IPS DF 6.9 (cell line): ENCODE results near the gene NAALADL1.

Experiments used
- DNase-seq: peaks from one replicate; pipeline ENCODE4 v3.0.0-alpha.2; 2013; ENCODE audit warnings: low read depth, low spot score
- H3K27ac ChIP-seq: one replicate; pipeline ENCODE4 v1.5.1; 2013; ENCODE audit warnings: low read length, control low read depth
- H3K27me3 ChIP-seq: 2 replicates; pipeline ENCODE4 v1.6.1; 2013; ENCODE audit warnings: mild to moderate bottlenecking, low read length; ENCODE audit not compliant: control insufficient read depth, insufficient read depth
- H3K36me3 ChIP-seq: 2 replicates; pipeline ENCODE4 v1.6.1; 2013; ENCODE audit warnings: low read length; ENCODE audit not compliant: control insufficient read depth, insufficient read depth
- H3K4me1 ChIP-seq: 2 replicates; pipeline ENCODE4 v1.6.1; 2013; ENCODE audit warnings: low read length; ENCODE audit not compliant: control insufficient read depth, insufficient read depth
- H3K4me3 ChIP-seq: 2 replicates; pipeline ENCODE4 v1.5.1; 2013; ENCODE audit warnings: mild to moderate bottlenecking, low read length
- H3K9me3 ChIP-seq: 2 replicates; pipeline ENCODE4 v1.6.1; 2013; ENCODE audit warnings: low read length, inconsistent platforms; ENCODE audit not compliant: control insufficient read depth, insufficient read depth
- WGBS: extraction: QIAGEN DNeasy Blood & Tissue Kit; methylation state at CpG from one replicate; pipeline ENCODE4 v1.1.7; 2013; ENCODE audit warnings: mixed read lengths, missing lambda C conversion rate; ENCODE audit not compliant: insufficient read length, insufficient coverage; 5-methylcytosine and 5-hydroxymethylcytosine counted together

NAALADL1 gene

DNA sequence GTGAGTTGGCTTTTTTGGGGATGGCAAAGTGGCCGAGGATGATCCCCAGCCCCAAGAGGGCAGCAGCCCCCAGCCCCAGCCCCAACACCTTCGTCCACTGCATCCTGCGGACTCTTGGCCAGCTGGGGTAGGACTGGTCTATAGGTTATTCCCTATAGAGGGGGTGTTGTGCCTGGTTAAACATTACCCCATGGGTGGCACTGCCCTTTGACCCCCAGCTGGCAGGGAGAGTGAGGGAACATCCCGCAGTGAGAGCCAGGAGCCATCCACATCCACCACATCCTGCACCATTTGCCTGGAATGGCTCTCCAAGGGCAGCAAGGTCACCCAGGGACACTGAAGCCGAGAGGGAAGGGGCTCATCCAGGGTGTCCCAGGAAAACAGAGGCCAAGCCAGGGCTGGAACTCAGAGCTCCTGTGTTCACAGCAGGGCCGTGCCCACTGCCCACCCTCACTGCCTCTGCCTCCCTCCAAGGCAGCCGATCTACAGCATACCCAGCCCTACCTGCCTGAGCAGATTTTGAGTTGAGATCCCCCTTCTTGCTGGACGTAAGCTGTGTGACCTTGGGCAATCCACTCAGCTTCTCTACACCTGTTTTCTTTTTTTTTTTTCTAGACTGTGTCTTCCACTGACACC is at the start of gene NAALADL1:
NAALADL1 (minus strand) TSS at position 135 of the 636 bp plus-strand sequence; CDS start at position 103, 32 bp downstream.
- H3K9me3 ChIP-seq, result no peaks in the 10 kb centered on the region
- no peaks in the 10 kb centered on the region for H3K27me3 ChIP-seq
- no peaks in the 10 kb centered on the region for H3K4me1 ChIP-seq
- H3K36me3 ChIP-seq, result no peaks in the 10 kb centered on the region
- DNase-seq, result no peak
- H3K4me3 ChIP-seq, result no peak within 1 kb of the TSS
- no CpG with 5 or more reads among the region's 8 CpGs for WGBS
- no peak within 1 kb of the TSS for H3K27ac ChIP-seq

DNA sequence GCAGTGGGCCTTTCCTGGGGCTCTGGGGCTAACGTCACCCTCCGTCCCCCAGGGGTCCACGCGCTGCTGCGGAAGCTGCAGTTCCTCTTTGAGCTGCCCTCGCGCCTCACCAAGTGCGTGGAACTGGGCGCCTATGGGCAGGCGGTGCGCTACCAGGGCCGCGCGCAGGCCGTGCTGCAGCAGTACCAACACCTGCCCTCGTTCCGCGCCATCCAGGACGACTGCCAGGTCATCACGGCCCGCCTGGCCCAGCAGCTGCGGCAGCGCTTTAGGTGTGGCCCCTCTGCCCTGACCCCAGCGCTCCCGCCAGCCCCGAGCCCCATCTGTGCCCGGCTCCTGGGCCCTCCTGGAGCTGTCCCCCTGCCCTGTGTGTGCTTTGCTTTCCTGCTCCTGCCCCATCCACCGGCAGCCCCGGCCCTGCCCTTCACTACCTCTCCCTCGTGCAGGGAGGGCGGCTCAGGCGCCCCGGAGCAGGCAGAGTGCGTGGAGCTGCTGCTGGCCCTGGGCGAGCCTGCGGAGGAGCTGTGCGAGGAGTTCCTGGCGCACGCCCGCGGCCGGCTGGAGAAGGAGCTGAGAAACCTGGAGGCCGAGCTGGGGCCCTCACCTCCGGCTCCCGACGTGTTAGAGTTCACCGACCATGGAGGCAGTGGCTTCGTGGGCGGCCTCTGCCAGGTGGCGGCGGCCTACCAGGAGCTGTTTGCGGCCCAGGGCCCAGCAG is 49.6 kb upstream of the NAALADL1 start:
- WGBS, result no CpG with 5 or more reads among the region's 52 CpGs
- Histone ChIP-seq H3K27me3 (no peaks in the 10 kb centered on the region), H3K4me1 (peaks cover 2% of the 10 kb centered on the region), H3K9me3 (no peaks in the 10 kb centered on the region), H3K36me3 (peaks cover 19% of the 10 kb centered on the region; the same call in 1 of the 2 replicates), H3K4me3 (no peak overlapping the region), H3K27ac (no peak overlapping the region)
- no peak for DNase-seq

GRCh38 chr11:65107078-65107477 is 48.7 kb upstream of the NAALADL1 start:
- Histone ChIP-seq H3K4me1 (peaks cover 2% of the 10 kb centered on the region), H3K27ac (no peak overlapping the region), H3K9me3 (no peaks in the 10 kb centered on the region), H3K4me3 (no peak overlapping the region), H3K27me3 (no peaks in the 10 kb centered on the region), H3K36me3 (peaks cover 19% of the 10 kb centered on the region; the same call in 1 of the 2 replicates)
- no CpG with 5 or more reads among the region's 15 CpGs for WGBS
- DNase-seq, result no peak

GRCh38 chr11:65104628-65105027 is 46.3 kb upstream of the NAALADL1 start:
- no peak for DNase-seq
- Histone ChIP-seq H3K4me3 (no peak overlapping the region), H3K27ac (no peak overlapping the region), H3K4me1 (no peaks in the 10 kb centered on the region), H3K36me3 (peaks cover 19% of the 10 kb centered on the region; the same call in 1 of the 2 replicates), H3K9me3 (no peaks in the 10 kb centered on the region), H3K27me3 (no peaks in the 10 kb centered on the region)
- WGBS, result no CpG with 5 or more reads among the region's 4 CpGs

GRCh38 chr11:65103476-65103875 is 45.1 kb upstream of the NAALADL1 start:
- Histone ChIP-seq H3K27ac (no peak overlapping the region), H3K4me3 (no peak overlapping the region), H3K36me3 (peaks cover 12% of the 10 kb centered on the region; the same call in 1 of the 2 replicates), H3K4me1 (no peaks in the 10 kb centered on the region), H3K27me3 (no peaks in the 10 kb centered on the region), H3K9me3 (no peaks in the 10 kb centered on the region)
- no peak for DNase-seq

DNA sequence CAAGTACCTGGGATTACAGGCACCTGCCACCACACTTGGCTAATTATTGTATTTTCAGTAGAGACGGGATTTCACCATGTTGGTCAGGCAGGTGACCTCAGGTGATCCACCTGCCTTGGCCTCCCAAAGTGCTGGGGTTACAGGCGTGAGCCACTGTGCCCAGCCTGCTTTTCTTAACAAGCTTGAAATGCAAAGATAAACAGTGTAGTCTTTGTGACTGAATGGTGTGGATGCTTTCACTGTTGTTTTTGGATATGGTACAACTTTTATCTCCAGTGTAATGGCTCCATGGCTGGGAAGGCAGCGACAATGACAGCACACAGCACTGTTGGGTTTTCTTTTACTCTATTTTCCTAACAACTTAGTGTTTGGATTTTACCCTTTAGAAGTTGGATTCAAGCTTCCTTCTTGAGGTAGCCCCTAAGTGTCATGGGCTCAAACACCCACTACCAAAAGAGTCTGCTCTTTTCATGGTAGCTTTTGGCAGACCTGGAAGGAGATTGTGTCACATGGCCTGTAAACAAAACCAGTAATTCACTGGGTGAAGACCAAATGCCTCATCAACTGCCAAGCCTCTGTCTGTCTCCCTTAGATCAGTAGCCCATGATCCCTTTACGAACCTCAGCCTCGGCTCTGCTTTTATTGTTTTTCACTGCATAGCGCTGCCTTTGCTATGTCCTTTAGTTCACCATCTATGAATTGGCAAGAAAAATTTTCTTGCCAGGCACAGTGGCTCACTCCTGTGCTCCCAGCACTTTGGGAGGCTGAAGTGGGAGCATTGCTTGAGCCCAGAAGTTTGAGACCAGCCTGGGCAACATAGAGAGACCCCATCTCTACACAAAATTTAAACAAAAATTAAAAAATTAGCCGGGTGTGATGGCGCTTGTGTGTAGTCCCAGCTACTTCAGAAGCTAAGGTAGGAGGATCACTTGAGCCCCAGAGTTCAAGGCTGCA is 44.1 kb upstream of the NAALADL1 start:
- Histone ChIP-seq H3K36me3 (peaks cover 1% of the 10 kb centered on the region), H3K27me3 (no peaks in the 10 kb centered on the region), H3K4me3 (no peak overlapping the region), H3K27ac (no peak overlapping the region), H3K9me3 (no peaks in the 10 kb centered on the region), H3K4me1 (no peaks in the 10 kb centered on the region)
- no peak for DNase-seq
- no CpG with 5 or more reads among the region's 8 CpGs for WGBS

DNA sequence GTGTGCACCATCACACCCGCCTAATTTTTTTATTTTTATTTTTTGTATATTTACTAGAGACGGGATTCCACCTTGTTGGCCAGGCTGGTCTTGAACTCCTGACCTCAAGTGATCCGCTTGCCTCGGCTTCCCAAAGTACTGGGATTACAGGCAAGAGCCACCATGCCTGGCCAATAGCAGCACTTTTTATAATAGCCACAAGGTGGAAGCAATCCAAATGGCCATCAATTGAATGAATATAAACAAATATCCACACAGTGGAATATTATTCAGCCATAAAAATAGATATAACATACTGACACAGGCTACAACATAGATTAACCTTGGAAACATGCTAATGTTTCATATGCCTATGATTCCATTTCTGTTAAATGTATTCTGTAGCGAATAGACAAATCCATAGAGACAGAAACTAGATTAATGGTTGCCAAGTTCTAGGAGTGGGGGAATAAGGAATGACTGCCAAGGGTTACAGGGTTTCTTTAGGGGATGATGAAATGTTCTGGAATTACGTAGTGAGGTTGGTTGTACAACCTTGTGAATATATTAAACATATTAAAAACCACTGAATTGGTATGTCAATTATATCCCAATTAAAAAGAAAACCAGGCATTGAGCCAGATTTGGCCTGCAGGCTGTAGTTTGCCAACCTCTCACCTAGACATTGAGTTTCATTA is 42.5 kb upstream of the NAALADL1 start:
- no peaks in the 10 kb centered on the region for H3K27me3 ChIP-seq
- no peak for DNase-seq
- H3K4me1 ChIP-seq, result no peaks in the 10 kb centered on the region; the same call in 1 of the 2 replicates
- no CpG with 5 or more reads among the region's 6 CpGs for WGBS
- no peak overlapping the region for H3K4me3 ChIP-seq
- no peak overlapping the region for H3K27ac ChIP-seq
- H3K36me3 ChIP-seq, result no peaks in the 10 kb centered on the region; the same call in 1 of the 2 replicates
- no peaks in the 10 kb centered on the region for H3K9me3 ChIP-seq

DNA sequence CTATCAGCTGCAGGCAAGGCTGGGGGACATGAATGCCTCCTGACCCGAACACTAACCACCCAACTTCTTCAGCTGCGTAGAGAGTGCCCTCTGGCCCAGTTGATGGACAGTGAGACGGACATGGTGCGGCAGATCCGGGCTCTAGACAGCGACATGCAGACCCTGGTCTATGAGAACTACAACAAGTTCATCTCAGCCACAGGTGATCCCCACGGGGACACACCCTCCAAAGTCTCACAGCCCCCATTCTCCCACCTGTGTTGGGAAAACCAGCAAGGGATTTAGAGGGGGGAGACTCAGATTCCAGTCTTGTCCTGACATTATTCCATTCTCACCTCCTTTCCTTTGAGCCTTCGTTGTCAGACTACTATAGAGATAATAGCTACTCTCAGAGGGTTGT is 38.6 kb upstream of the NAALADL1 start:
- no peak for DNase-seq
- Histone ChIP-seq H3K27me3 (no peaks in the 10 kb centered on the region), H3K36me3 (no peaks in the 10 kb centered on the region; the same call in 1 of the 2 replicates), H3K4me3 (no peak overlapping the region; the same call in 1 of the 2 replicates), H3K9me3 (no peaks in the 10 kb centered on the region), H3K27ac (no peak overlapping the region), H3K4me1 (no peaks in the 10 kb centered on the region; the same call in 1 of the 2 replicates)
- WGBS, result no CpG with 5 or more reads among the region's 8 CpGs

- WGBS, result no CpG with 5 or more reads among the region's 52 CpGs
- Histone ChIP-seq H3K9me3 (no peaks in the 10 kb centered on the region), H3K4me3 (peak within 1 kb of the TSS; percentile 75; the same call in 1 of the 2 replicates), H3K36me3 (no peaks in the 10 kb centered on the region; the same call in 1 of the 2 replicates), H3K27ac (no peak within 1 kb of the TSS), H3K4me1 (no peaks in the 10 kb centered on the region; the same call in 1 of the 2 replicates), H3K27me3 (no peaks in the 10 kb centered on the region)
- DNase-seq, result no peak
Observed at GRCh38 chr11:65095974-65096806, 37.8 kb upstream of the NAALADL1 start, which contains the start of gene VPS51. VPS51 (plus strand) TSS chr11:65096214; CDS start chr11:65096251, 37 bp downstream.
